Neural cell (in vitro differentiated cells): ENCODE data around the gene PTPRT.

Source experiments
- CTCF ChIP-seq: fragments of 450-650 bp; IDR thresholded peaks from 2 replicates; pipeline ENCODE4 v1.5.1; 2014; ENCODE audit warnings: antibody characterized with exemption, mild to moderate bottlenecking, moderate library complexity; ENCODE audit not compliant: poor library complexity, severe bottlenecking
- EP300 ChIP-seq: fragments of 450-650 bp; conservative IDR thresholded peaks from 2 replicates; pipeline ENCODE4 v1.6.1; 2014; ENCODE audit warnings: antibody characterized with exemption, mild to moderate bottlenecking, moderate library complexity; ENCODE audit not compliant: poor library complexity, severe bottlenecking
- EZH2 ChIP-seq: fragments of 200-600, 300-800 bp; shearing (Covaris generic), sonication (generic); IDR thresholded peaks from 2 replicates; pipeline ENCODE4 v1.6.1; 2014; ENCODE audit warnings: antibody characterized with exemption, low read length, borderline replicate concordance, mild to moderate bottlenecking; ENCODE audit not compliant: insufficient read depth, poor library complexity, severe bottlenecking
- POLR2AphosphoS5 ChIP-seq: IDR thresholded peaks from 2 replicates; pipeline ENCODE4 v1.6.1; 2012
- RAD21 ChIP-seq: fragments of 450-650 bp; conservative IDR thresholded peaks from 2 replicates; pipeline ENCODE4 v1.6.1; 2014; ENCODE audit warnings: antibody characterized with exemption, mild to moderate bottlenecking, moderate library complexity
- REST ChIP-seq: IDR thresholded peaks from 2 replicates; pipeline ENCODE4 v1.6.1; 2012; ENCODE audit warnings: borderline replicate concordance
- SMC3 ChIP-seq: fragments of 450-650 bp; conservative IDR thresholded peaks from 2 replicates; pipeline ENCODE4 v1.6.1; 2014; ENCODE audit warnings: antibody characterized with exemption, mild to moderate bottlenecking, moderate library complexity; ENCODE audit not compliant: poor library complexity
- TAF1 ChIP-seq: IDR thresholded peaks from 2 replicates; pipeline ENCODE4 v1.6.1; 2012; ENCODE audit warnings: low read depth

GRCh38 chr20:43188234-43188653, 1.5 kb downstream of the PTPRT start:
- TF ChIP-seq CTCF (no peak), POLR2AphosphoS5 (peak; percentile 14), RAD21 (no peak), REST (no peak), SMC3 (no peak), TAF1 (no peak), EZH2 (no peak), EP300 (no peak)
